GM23338 (cell line): ENCODE measurements around the gene SIRPG.

ENCODE experiments used
- CREB1 ChIP-seq: fragments of 250-450 bp; sonication (Bioruptor Pico); IDR thresholded peaks from 2 replicates; pipeline ENCODE4 v1.5.0; 2020; ENCODE audit warnings: low read depth, mild to moderate bottlenecking, moderate library complexity
- CTCF ChIP-seq, 2 experiments: fragments of 200-600 bp in 1 of 2; sonication (generic) in 1 of 2; conservative IDR thresholded peaks; 2 replicates each; pipeline versions ENCODE4 v1.5.1 to v1.6.1; 2016 to 2017; ENCODE audit warnings: antibody characterized with exemption in 2 of 2, low read depth in 2 of 2, mild to moderate bottlenecking in 2 of 2, moderate library complexity in 1 of 2
- EZH2 ChIP-seq: fragments of 200-600 bp; sonication (generic); IDR thresholded peaks from one replicate; pipeline ENCODE4 v1.8.0; 2017; ENCODE audit warnings: antibody characterized with exemption, mild to moderate bottlenecking, low read depth; ENCODE audit not compliant: unreplicated experiment
- EZH2phosphoT487 ChIP-seq: fragments of 200-600 bp; sonication (generic); IDR thresholded peaks from one replicate; pipeline ENCODE4 v1.8.1; 2018; ENCODE audit warnings: antibody characterized with exemption; ENCODE audit not compliant: unreplicated experiment
- ZNF462 ChIP-seq: fragments of 250-450 bp; sonication (Bioruptor Pico); IDR thresholded peaks from 2 replicates; pipeline ENCODE4 v1.5.0; 2020; ENCODE audit warnings: mild to moderate bottlenecking, moderate library complexity

- TF ChIP-seq CTCF (conservative IDR thresholded peaks at IDR 0.05; ENCODE audit: low read depth in 2 of 2), result no peak
- no peak for TF ChIP-seq EZH2phosphoT487
- TF ChIP-seq EZH2, result no peak
- TF ChIP-seq CREB1 (CRISPR knock-in tag), result no peak
- no peak for TF ChIP-seq ZNF462 (CRISPR knock-in tag)
These were observed 30.4 kb downstream of the SIRPG start for GRCh38 chr20:1627200-1627550.
